Activated naive CD4-positive, alpha-beta T cell treated with anti-CD3 and anti-CD28 coated beads for 36 hours (primary cell): ENCODE data around the gene KMO. TPM values are rescaled to one million over a fixed set of nuclear protein-coding genes. Genes with fewer than 3 reads are reported as not detected.

Source experiments
- CTCF ChIA-PET: fragments of 350-600 bp; sonication (Branson Sonifier 250); formaldehyde crosslinking; loops from one replicate; lab custom pipeline; 2021; ENCODE audit warnings: antibody characterized with exemption; lab: Charles Lee
- DNase-seq: peaks from one replicate; pipeline ENCODE4 v3.0.0-alpha.2; 2020
- H3K27ac Mint-ChIP-seq: one replicate; pipeline ENCODE4 v1.8.0; 2021; ENCODE audit warnings: mild to moderate bottlenecking, mixed read lengths
- H3K27me3 Mint-ChIP-seq: one replicate; pipeline ENCODE4 v1.8.0; 2021; ENCODE audit warnings: low read depth, mixed read lengths
- H3K36me3 Mint-ChIP-seq: one replicate; pipeline ENCODE4 v1.8.0; 2021; ENCODE audit warnings: low read depth, mixed read lengths
- H3K4me1 Mint-ChIP-seq: one replicate; pipeline ENCODE4 v1.8.0; 2021; ENCODE audit warnings: low read depth, mixed read lengths
- H3K4me3 Mint-ChIP-seq: one replicate; pipeline ENCODE4 v1.8.0; 2021; ENCODE audit warnings: mild to moderate bottlenecking, moderate library complexity, mixed read lengths
- H3K9me3 Mint-ChIP-seq: one replicate; pipeline ENCODE4 v1.8.0; 2021; ENCODE audit warnings: mixed read lengths
- intact Hi-C: fragments of 100-400 bp; cut with micrococcal nuclease; formaldehyde crosslinking; loops from one replicate; pipeline ENCODE4 v1.15.1; 2023
- total RNA-seq, 2 experiments: library from RNA; stranded (reverse); gene quantifications; one replicate each; pipeline ENCODE4 v1.2.3, GENCODE V29; 2021

The KMO gene
- total RNA-seq, 2 experiments from 2014 or later: not detected

GRCh38 chr1:241632987-241633386 is 100.8 kb downstream of the KMO start:
- Mint-ChIP-seq H3K4me1 (peaks cover 62% of the 10 kb centered on the region), H3K27ac (no peak overlapping the region), H3K4me3 (no peak overlapping the region), H3K36me3 (peaks cover 34% of the 10 kb centered on the region), H3K27me3 (no peaks in the 10 kb centered on the region), H3K9me3 (no peaks in the 10 kb centered on the region)
- intact Hi-C loops: no loop called here
- DNase-seq: no peak
- CTCF ChIA-PET: interaction anchor here (0.5 to 2.2 kb wide), 4 partner anchors 22 to 101 kb away, joined by 3 to 8 read pairs (median 3); partner anchors contain the start of gene KMO

GRCh38 chr1:241635556-241636152 is 103.5 kb downstream of the KMO start:
- Mint-ChIP-seq H3K27me3 (no peaks in the 10 kb centered on the region), H3K27ac (peak overlapping the region; percentile 22), H3K4me3 (no peak overlapping the region), H3K36me3 (peaks cover 40% of the 10 kb centered on the region), H3K4me1 (peaks cover 58% of the 10 kb centered on the region), H3K9me3 (no peaks in the 10 kb centered on the region)
- CTCF ChIA-PET: no interaction called here
- intact Hi-C loops: no loop called here
- DNase-seq: peak; percentile 14

- no peak for DNase-seq
- CTCF ChIA-PET: no interaction called here
- Mint-ChIP-seq H3K4me3 (peak overlapping the region; percentile 28), H3K4me1 (peaks cover 58% of the 10 kb centered on the region), H3K27ac (no peak overlapping the region), H3K27me3 (no peaks in the 10 kb centered on the region), H3K9me3 (no peaks in the 10 kb centered on the region), H3K36me3 (peaks cover 40% of the 10 kb centered on the region)
- intact Hi-C loops: no loop called here
Measured at GRCh38 chr1:241636291-241636690, 104.1 kb downstream of the KMO start.

GRCh38 chr1:241637046-241637590 is 104.9 kb downstream of the KMO start:
- DNase-seq: no peak
- Mint-ChIP-seq H3K4me1 (peaks cover 51% of the 10 kb centered on the region), H3K9me3 (peaks cover under 1% of the 10 kb centered on the region), H3K27ac (peak overlapping the region; percentile 51), H3K4me3 (peak overlapping the region; percentile 75), H3K27me3 (no peaks in the 10 kb centered on the region), H3K36me3 (peaks cover 34% of the 10 kb centered on the region)
- intact Hi-C loops: no loop called here
- CTCF ChIA-PET: interaction anchor here (0.7 kb wide), 1 partner anchor 96 kb away, joined by 3 read pairs; no protein-coding TSS in a partner anchor

GRCh38 chr1:241637604-241638003 is 105.4 kb downstream of the KMO start:
- Mint-ChIP-seq H3K4me1 (peaks cover 47% of the 10 kb centered on the region), H3K4me3 (peak overlapping the region; percentile 75), H3K27ac (no peak overlapping the region), H3K9me3 (peaks cover 5% of the 10 kb centered on the region), H3K36me3 (peaks cover 32% of the 10 kb centered on the region), H3K27me3 (no peaks in the 10 kb centered on the region)
- CTCF ChIA-PET: no interaction called here
- DNase-seq: no peak
- intact Hi-C loops: no loop called here

- no peaks in the 10 kb centered on the region for H3K27me3 Mint-ChIP-seq
Measured at GRCh38 chr1:241638099-241638682, 106.0 kb downstream of the KMO start.

GRCh38 chr1:241638909-241639622 is 106.9 kb downstream of the KMO start:
- DNase-seq: no peak
- intact Hi-C loops: loop anchor here (1.0 kb wide), 1 partner anchor 11 kb away; no protein-coding TSS in a partner anchor
- H3K4me1 Mint-ChIP-seq: peaks cover 49% of the 10 kb centered on the region
- H3K36me3 Mint-ChIP-seq: peaks cover 28% of the 10 kb centered on the region
- peak overlapping the region; percentile 74 for H3K4me3 Mint-ChIP-seq
- H3K27ac Mint-ChIP-seq: peak overlapping the region; percentile 81
- H3K9me3 Mint-ChIP-seq: peaks cover 7% of the 10 kb centered on the region
- H3K27me3 Mint-ChIP-seq: no peaks in the 10 kb centered on the region
- CTCF ChIA-PET: interaction anchor here (0.5 to 1.1 kb wide), 3 partner anchors 28 to 118 kb away, joined by 3 read pairs; partner anchors contain the start of gene KMO

More at GRCh38 chr1:241638099-241638682, 106.0 kb downstream of the KMO start:
- no peak for DNase-seq
- Mint-ChIP-seq H3K27ac (no peak overlapping the region), H3K4me3 (peak overlapping the region; percentile 75), H3K36me3 (peaks cover 32% of the 10 kb centered on the region), H3K4me1 (peaks cover 47% of the 10 kb centered on the region), H3K9me3 (peaks cover 5% of the 10 kb centered on the region)
- CTCF ChIA-PET: interaction anchor here (1.1 kb wide), 1 partner anchor 27 kb away, joined by 3 read pairs; no protein-coding TSS in a partner anchor
- intact Hi-C loops: no loop called here

GRCh38 chr1:241639623-241640148 is 107.5 kb downstream of the KMO start:
- intact Hi-C loops: loop anchor here (1.0 to 5.0 kb wide), 8 partner anchors 11 to 1616 kb away; partner anchors contain the start of genes CEP170 and FH
- CTCF ChIA-PET: interaction anchor here (0.5 to 1.1 kb wide), 3 partner anchors 28 to 117 kb away, joined by 3 read pairs; partner anchors contain the start of gene KMO
- peaks cover 7% of the 10 kb centered on the region for H3K9me3 Mint-ChIP-seq
- H3K4me1 Mint-ChIP-seq: peaks cover 44% of the 10 kb centered on the region
- peak; percentile 25 for DNase-seq
- H3K27me3 Mint-ChIP-seq: no peaks in the 10 kb centered on the region
- peak overlapping the region; percentile 81 for H3K27ac Mint-ChIP-seq
- peak overlapping the region; percentile 74 for H3K4me3 Mint-ChIP-seq
- peaks cover 23% of the 10 kb centered on the region for H3K36me3 Mint-ChIP-seq

GRCh38 chr1:241640149-241640866 is 108.1 kb downstream of the KMO start, which contains the start of the genes CHML and OPN3:
Gene CHML, minus strand, starts transcription at chr1:241640369. Its CDS starts 4,603 bp downstream, at chr1:241635766.
Gene OPN3, minus strand, starts transcription at chr1:241640369. Its CDS starts 115 bp downstream, at chr1:241640254.
- peak within 1 kb of the TSS; percentile 74 for H3K4me3 Mint-ChIP-seq
- intact Hi-C loops: loop anchor here (1.0 to 5.0 kb wide), 7 partner anchors 29 to 1615 kb away; partner anchors contain the start of genes CEP170 and FH
- H3K4me1 Mint-ChIP-seq: peaks cover 38% of the 10 kb centered on the region
- peak; percentile 93 for DNase-seq
- peak within 1 kb of the TSS; percentile 81 for H3K27ac Mint-ChIP-seq
- no peaks in the 10 kb centered on the region for H3K27me3 Mint-ChIP-seq
- peaks cover 17% of the 10 kb centered on the region for H3K36me3 Mint-ChIP-seq
- CTCF ChIA-PET: interaction anchor here (1.1 to 1.5 kb wide), 3 partner anchors 29 to 211 kb away, joined by 3 to 5 read pairs (median 3); no protein-coding TSS in a partner anchor
- peaks cover 7% of the 10 kb centered on the region for H3K9me3 Mint-ChIP-seq

- no peaks in the 10 kb centered on the region for H3K27me3 Mint-ChIP-seq
- intact Hi-C loops: loop anchor here (1.0 to 5.0 kb wide), 7 partner anchors 30 to 1614 kb away; partner anchors contain the start of genes CEP170 and FH
- H3K27ac Mint-ChIP-seq: peak overlapping the region; percentile 77
- H3K4me1 Mint-ChIP-seq: peaks cover 33% of the 10 kb centered on the region
- CTCF ChIA-PET: interaction anchor here (1.1 to 1.5 kb wide), 3 partner anchors 30 to 211 kb away, joined by 3 to 5 read pairs (median 3); no protein-coding TSS in a partner anchor
- DNase-seq: peak; percentile 6
- peaks cover 14% of the 10 kb centered on the region for H3K36me3 Mint-ChIP-seq
- H3K9me3 Mint-ChIP-seq: peaks cover 7% of the 10 kb centered on the region
- peak overlapping the region; percentile 69 for H3K4me3 Mint-ChIP-seq
Measured at GRCh38 chr1:241640867-241641622, 108.9 kb downstream of the KMO start.
